Natural killer cell (primary cell): ENCODE data around the gene ZBED4. TPM values are rescaled to one million over a fixed set of nuclear protein-coding genes. Genes with fewer than 3 reads are reported as not detected.

Experiments used
- ATAC-seq, 3 donors: fragments of 150-1000 bp in 2 of 3; fragments of 200-7000 bp in 1 of 3; cut with Tn5 transposase; 1 replicate in 1 of 3; 2 replicates in 2 of 3; pipeline ENCODE4 v1.10.0; 2021; ENCODE audit warnings: mild to moderate bottlenecking in 2 of 3, moderate library complexity in 2 of 3
- DNase-seq, 2 donors: peaks; one replicate each; pipeline versions ENCODE4 v3.0.0 to v3.0.0-alpha.2; 2013 to 2021; ENCODE audit warnings: mixed read lengths in 1 of 2
- H3K27ac ChIP-seq: one replicate; pipeline ENCODE4 v1.5.1; 2013; ENCODE audit warnings: mild to moderate bottlenecking, low read length
- H3K27me3 ChIP-seq: one replicate; pipeline ENCODE4 v1.6.1; 2013; ENCODE audit warnings: low read length; ENCODE audit not compliant: control insufficient read depth, insufficient read depth
- H3K36me3 ChIP-seq: one replicate; pipeline ENCODE4 v1.6.1; 2013; ENCODE audit warnings: low read length; ENCODE audit not compliant: control insufficient read depth, insufficient read depth
- H3K4me1 ChIP-seq: one replicate; pipeline ENCODE4 v1.6.1; 2013; ENCODE audit warnings: low read length; ENCODE audit not compliant: control insufficient read depth, insufficient read depth
- H3K4me3 ChIP-seq: one replicate; pipeline ENCODE4 v1.5.1; 2013; ENCODE audit warnings: low read length
- H3K9me3 ChIP-seq: one replicate; pipeline ENCODE4 v1.6.1; 2013; ENCODE audit warnings: low read length; ENCODE audit not compliant: control insufficient read depth, insufficient read depth
- H3K27ac Mint-ChIP-seq, 2 donors: one replicate each; pipeline ENCODE4 v1.8.0; 2022; ENCODE audit warnings: mild to moderate bottlenecking in 2 of 2, mixed read lengths in 2 of 2, moderate library complexity in 1 of 2
- H3K27me3 Mint-ChIP-seq, 2 donors: one replicate each; pipeline ENCODE4 v1.8.0; 2022; ENCODE audit warnings: low read depth in 2 of 2, mixed read lengths in 2 of 2
- H3K36me3 Mint-ChIP-seq: one replicate; pipeline ENCODE4 v1.8.0; 2022; ENCODE audit warnings: mixed read lengths
- H3K4me1 Mint-ChIP-seq, 2 donors: one replicate each; pipeline ENCODE4 v1.8.0; 2022; ENCODE audit warnings: mixed read lengths in 2 of 2
- H3K4me3 Mint-ChIP-seq: one replicate; pipeline ENCODE4 v1.8.0; 2022; ENCODE audit warnings: mild to moderate bottlenecking, moderate library complexity, mixed read lengths
- H3K9me3 Mint-ChIP-seq, 2 donors: one replicate each; pipeline ENCODE4 v1.8.0; 2022; ENCODE audit warnings: mixed read lengths in 2 of 2
- CTCF ChIP-seq: fragments of 200-600 bp; IDR thresholded peaks from one replicate; pipeline ENCODE4 v1.8.0; 2022; ENCODE audit warnings: antibody characterized with exemption
- WGBS: methylation state at CpG from one replicate; pipeline ENCODE4 v1.1.7; 2013; ENCODE audit warnings: missing lambda C conversion rate; ENCODE audit not compliant: insufficient coverage; 5-methylcytosine and 5-hydroxymethylcytosine counted together
- intact Hi-C: fragments of 100-400 bp; cut with micrococcal nuclease; formaldehyde crosslinking; loops from one replicate; pipeline ENCODE4 v1.14.2; 2022
- total RNA-seq, 4 donors: library from RNA; stranded (reverse); fragments of 120-200 nt in 1 of 4; gene quantifications; one replicate each; pipeline versions ENCODE4 v1.2.3 to v1.2.4, GENCODE V29; 2013 to 2022

ZBED4 gene
- total RNA-seq, 3 donors from 2014 or later (not counting 1 experiment from before 2014, with no cell fraction given): 21.1 to 24.5 (median 22.7) TPM

GRCh38 chr22:49899530-49899929 is 45.9 kb downstream of the ZBED4 start:
- peaks cover under 1 to 2% of the 10 kb centered on the region in 2 donors for H3K9me3 Mint-ChIP-seq
- no peak for DNase-seq
- Histone ChIP-seq H3K27ac (no peak overlapping the region), H3K9me3 (no peaks in the 10 kb centered on the region), H3K36me3 (peaks cover 23% of the 10 kb centered on the region), H3K4me3 (no peak overlapping the region), H3K27me3 (no peaks in the 10 kb centered on the region), H3K4me1 (peaks cover 5% of the 10 kb centered on the region)
- H3K4me1 Mint-ChIP-seq: peaks cover 6 to 24% of the 10 kb centered on the region in 2 donors
- peaks cover 6% of the 10 kb centered on the region for H3K36me3 Mint-ChIP-seq
- intact Hi-C loops: no loop called here
- 43% methylated on average over 4 of the region's 6 CpGs for WGBS
- H3K27ac Mint-ChIP-seq: no peak overlapping the region
- no peaks in the 10 kb centered on the region for H3K27me3 Mint-ChIP-seq
- TF ChIP-seq CTCF: no peak
- ATAC-seq: peak; percentile 52 to 72 (median 58)
- H3K4me3 Mint-ChIP-seq: no peak overlapping the region

GRCh38 chr22:49900441-49901230 is 47.0 kb downstream of the ZBED4 start:
- Histone ChIP-seq H3K4me1 (peaks cover 5% of the 10 kb centered on the region), H3K9me3 (no peaks in the 10 kb centered on the region), H3K27ac (no peak overlapping the region), H3K27me3 (no peaks in the 10 kb centered on the region), H3K36me3 (peaks cover 24% of the 10 kb centered on the region), H3K4me3 (no peak overlapping the region)
- intact Hi-C loops: no loop called here
- WGBS: 96% methylated on average over 30 of the region's 30 CpGs
- peaks cover 10 to 22% of the 10 kb centered on the region in 2 donors for H3K4me1 Mint-ChIP-seq
- peaks cover 6% of the 10 kb centered on the region for H3K36me3 Mint-ChIP-seq
- no peak overlapping the region for H3K27ac Mint-ChIP-seq
- no peak for DNase-seq
- no peaks in the 10 kb centered on the region for H3K27me3 Mint-ChIP-seq
- no peak for ATAC-seq
- no peak overlapping the region for H3K4me3 Mint-ChIP-seq
- TF ChIP-seq CTCF: no peak
- H3K9me3 Mint-ChIP-seq: peaks cover 0 to 2% of the 10 kb centered on the region in 2 donors

- intact Hi-C loops: no loop called here
- peaks cover 5% of the 10 kb centered on the region for H3K4me1 ChIP-seq
- no peaks in the 10 kb centered on the region for H3K9me3 ChIP-seq
- ATAC-seq (no peak), DNase-seq (no peak)
- Mint-ChIP-seq H3K27me3 (no peaks in the 10 kb centered on the region), H3K9me3 (peaks cover 0 to 2% of the 10 kb centered on the region in 2 donors), H3K36me3 (peaks cover 6% of the 10 kb centered on the region), H3K27ac (no peak overlapping the region), H3K4me3 (no peak overlapping the region), H3K4me1 (peaks cover 12 to 22% of the 10 kb centered on the region in 2 donors)
- H3K4me3 ChIP-seq: no peak overlapping the region
- TF ChIP-seq CTCF: no peak
- H3K27me3 ChIP-seq: no peaks in the 10 kb centered on the region
- no peak overlapping the region for H3K27ac ChIP-seq
- WGBS: 97% methylated on average over 11 of the region's 11 CpGs
- peaks cover 27% of the 10 kb centered on the region for H3K36me3 ChIP-seq
Observed at GRCh38 chr22:49901457-49901856, 47.8 kb downstream of the ZBED4 start.
